Gastrocnemius medialis (tissue), 4 donors: ENCODE results near the gene PREPL.

Experiments used
- POLR2A ChIP-seq, 2 donors: fragments of 450-650 bp; IDR thresholded peaks; one replicate each; pipeline ENCODE4 v1.6.1; 2017; ENCODE audit warnings: antibody characterized with exemption in 2 of 2, mild to moderate bottlenecking in 2 of 2, moderate library complexity in 2 of 2
- TF ChIP-seq, protein P1 (sequence below), 5 experiments: fragments of 450-650 bp in 3 of 5; fragments of 200-600 bp in 2 of 5; sonication (generic) in 2 of 5; IDR thresholded peaks in 4 of 5; conservative IDR thresholded peaks in 1 of 5; 1 replicate in 4 of 5; 2 replicates in 1 of 5; pipeline ENCODE4 v1.5.1; 2016 to 2019; ENCODE audit warnings: antibody characterized with exemption in 5 of 5, mild to moderate bottlenecking in 3 of 5, moderate library complexity in 3 of 5

DNA sequence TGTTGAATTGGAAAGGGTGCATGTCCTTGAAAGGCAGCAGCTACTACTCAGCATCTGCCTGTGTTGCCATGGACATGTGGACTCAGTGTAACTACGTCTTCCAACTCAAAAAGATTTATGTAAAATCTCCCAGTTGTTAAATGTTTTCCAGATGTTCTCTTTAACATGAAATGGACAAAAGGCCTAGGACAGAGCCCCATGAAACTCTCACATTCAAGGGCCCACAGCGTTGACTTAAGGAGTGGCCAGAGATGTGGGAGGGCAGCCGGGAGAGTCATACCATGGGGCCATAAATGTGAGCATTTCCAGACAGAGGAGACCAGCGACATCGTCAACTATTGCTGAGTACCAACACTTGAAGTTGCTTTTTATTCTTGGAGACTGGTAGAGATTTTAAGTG is 76.1 kb downstream of the PREPL start:
- TF ChIP-seq, protein P1, sequence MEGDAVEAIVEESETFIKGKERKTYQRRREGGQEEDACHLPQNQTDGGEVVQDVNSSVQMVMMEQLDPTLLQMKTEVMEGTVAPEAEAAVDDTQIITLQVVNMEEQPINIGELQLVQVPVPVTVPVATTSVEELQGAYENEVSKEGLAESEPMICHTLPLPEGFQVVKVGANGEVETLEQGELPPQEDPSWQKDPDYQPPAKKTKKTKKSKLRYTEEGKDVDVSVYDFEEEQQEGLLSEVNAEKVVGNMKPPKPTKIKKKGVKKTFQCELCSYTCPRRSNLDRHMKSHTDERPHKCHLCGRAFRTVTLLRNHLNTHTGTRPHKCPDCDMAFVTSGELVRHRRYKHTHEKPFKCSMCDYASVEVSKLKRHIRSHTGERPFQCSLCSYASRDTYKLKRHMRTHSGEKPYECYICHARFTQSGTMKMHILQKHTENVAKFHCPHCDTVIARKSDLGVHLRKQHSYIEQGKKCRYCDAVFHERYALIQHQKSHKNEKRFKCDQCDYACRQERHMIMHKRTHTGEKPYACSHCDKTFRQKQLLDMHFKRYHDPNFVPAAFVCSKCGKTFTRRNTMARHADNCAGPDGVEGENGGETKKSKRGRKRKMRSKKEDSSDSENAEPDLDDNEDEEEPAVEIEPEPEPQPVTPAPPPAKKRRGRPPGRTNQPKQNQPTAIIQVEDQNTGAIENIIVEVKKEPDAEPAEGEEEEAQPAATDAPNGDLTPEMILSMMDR (IDR thresholded peaks at IDR 0.05 in 4 of 5, conservative IDR thresholded peaks at IDR 0.05 in 1 of 5): no peak
- no peak for TF ChIP-seq POLR2A (IDR thresholded peaks at IDR 0.05)
